ENCODE data around the gene REV3L.
"Not testable (repeated sequence)": the region's sequence is repeated elsewhere in the genome, so short reads cannot be mapped to it uniquely, and the experiment has no call there.

REV3L gene

GRCh38 chr6:111290689-111291335, 192.2 kb downstream of the REV3L start:
- DNase-seq = peak; percentile 57

- DNase-seq = not testable (repeated sequence)
These were observed 198.7 kb downstream of the REV3L start for GRCh38 chr6:111284356-111284755.

- DNase-seq = no peak
These were observed 199.3 kb downstream of the REV3L start for GRCh38 chr6:111283707-111284106.

GRCh38 chr6:111282515-111282914, 200.5 kb downstream of the REV3L start:
- no peak for DNase-seq

- DNase-seq = no peak
These were observed 202.5 kb downstream of the REV3L start for GRCh38 chr6:111280445-111280955.

GRCh38 chr6:111278731-111279130, 204.3 kb downstream of the REV3L start:
- DNase-seq = no peak

GRCh38 chr6:111277819-111278218, 205.2 kb downstream of the REV3L start:
- no peak for DNase-seq

- DNase-seq = no peak
These were observed 206.3 kb downstream of the REV3L start for GRCh38 chr6:111276736-111277135.

- no peak for DNase-seq
These were observed 206.7 kb downstream of the REV3L start for GRCh38 chr6:111276335-111276734.

- DNase-seq = no peak
These were observed 208.3 kb downstream of the REV3L start for GRCh38 chr6:111274593-111275217.

GRCh38 chr6:111270121-111270520, 212.9 kb downstream of the REV3L start:
- DNase-seq = no peak

- no peak for DNase-seq
These were observed 213.5 kb downstream of the REV3L start for GRCh38 chr6:111269401-111269970.

- DNase-seq = peak; percentile 20
These were observed 215.2 kb downstream of the REV3L start for GRCh38 chr6:111267764-111268333.

GRCh38 chr6:111266276-111266675, 216.7 kb downstream of the REV3L start:
- DNase-seq = no peak

- DNase-seq = no peak
These were observed 217.2 kb downstream of the REV3L start for GRCh38 chr6:111265842-111266241.

GRCh38 chr6:111263837-111264236, 219.2 kb downstream of the REV3L start:
- DNase-seq = peak; percentile 48

GRCh38 chr6:111260570-111261298, 222.3 kb downstream of the REV3L start:
- no peak for DNase-seq

- DNase-seq = peak; percentile 99
These were observed 223.8 kb downstream of the REV3L start for GRCh38 chr6:111259089-111259831.

GRCh38 chr6:111258615-111259088, 224.4 kb downstream of the REV3L start:
- no peak for DNase-seq

- no peak for DNase-seq
These were observed 225.0 kb downstream of the REV3L start for GRCh38 chr6:111258010-111258409.

- peak; percentile 5 for DNase-seq
These were observed 226.4 kb downstream of the REV3L start for GRCh38 chr6:111256646-111257045.

- not testable (repeated sequence) for DNase-seq
These were observed 227.2 kb downstream of the REV3L start for GRCh38 chr6:111255838-111256237.
